SK-N-SH (cell line): ENCODE data around the gene GPC2. TPM values are rescaled to one million over a fixed set of nuclear protein-coding genes. Genes with fewer than 3 reads are reported as not detected.

Source experiments
- CTCF ChIA-PET: fragments of 300-600, 350-600 bp; formaldehyde crosslinking; extraction: SDS; loops from one replicate; lab custom pipeline; 2021; lab: Yijun Ruan, JAX
- POLR2A ChIA-PET: fragments of 350-600 bp; sonication (Branson Sonifier 250); formaldehyde crosslinking; extraction: SDS; loops from one replicate; lab custom pipeline; 2020; ENCODE audit warnings: antibody characterized with exemption, inconsistent platforms; lab: Yijun Ruan, JAX
- DNase-seq: peaks from one replicate; pipeline ENCODE4 v3.0.0; 2012
- H2AFZ ChIP-seq: fragments of 200-600 bp; sonication (generic); 2 replicates; pipeline ENCODE4 v1.8.1; 2016; ENCODE audit warnings: antibody characterized with exemption, mild to moderate bottlenecking, low read depth
- H3F3A ChIP-seq: fragments of 200-600 bp; sonication (generic); replicated peaks from 2 replicates; pipeline ENCODE3; 2016; ENCODE audit warnings: antibody characterized with exemption, mild to moderate bottlenecking; ENCODE audit not compliant: insufficient read depth
- H3K27ac ChIP-seq, 2 experiments: fragments of 200-500 bp in 1 of 2; fragments of 200-600 bp in 1 of 2; sonication (Bioruptor generic) in 1 of 2; sonication (generic), shearing (Covaris generic) in 1 of 2; 2 replicates each; pipeline versions ENCODE4 v1.5.1 to v1.6.1; 2014 to 2016; ENCODE audit warnings: low read depth in 2 of 2, inconsistent platforms in 1 of 2, low read length in 1 of 2, mild to moderate bottlenecking in 1 of 2, mixed read lengths in 1 of 2
- H3K27me3 ChIP-seq: fragments of 200-600 bp; sonication (generic), shearing (Covaris generic); 2 replicates; pipeline ENCODE4 v1.6.1; 2016; ENCODE audit warnings: mixed run types; ENCODE audit not compliant: insufficient read depth
- H3K36me3 ChIP-seq, 2 experiments: fragments of 200-500 bp in 1 of 2; fragments of 200-600 bp in 1 of 2; sonication (Bioruptor generic) in 1 of 2; sonication (generic) in 1 of 2; replicated peaks in 1 of 2; 2 replicates each; pipeline versions ENCODE3 to v1.5.1; 2014 to 2016; ENCODE audit warnings: low read length in 1 of 2, mild to moderate bottlenecking in 1 of 2; ENCODE audit not compliant: insufficient read depth in 2 of 2, control insufficient read depth in 1 of 2
- H3K4me1 ChIP-seq, 2 experiments: fragments of 200-500 bp in 1 of 2; fragments of 200-600 bp in 1 of 2; sonication (Bioruptor generic) in 1 of 2; sonication (generic), shearing (Covaris generic) in 1 of 2; 2 replicates each; pipeline versions ENCODE4 v1.5.1 to v1.6.1; 2014 to 2016; ENCODE audit warnings: low read depth in 1 of 2, low read length in 1 of 2, mixed run types in 1 of 2; ENCODE audit not compliant: insufficient read depth in 2 of 2, control insufficient read depth in 1 of 2
- H3K4me2 ChIP-seq: fragments of 200-600 bp; sonication (generic), shearing (Covaris generic); 2 replicates; pipeline ENCODE4 v1.6.1; 2017; ENCODE audit warnings: mixed run types
- H3K4me3 ChIP-seq, 2 experiments: fragments of 200-500 bp in 1 of 2; fragments of 200-600 bp in 1 of 2; sonication (Bioruptor generic) in 1 of 2; sonication (generic), shearing (Covaris generic) in 1 of 2; 2 replicates each; pipeline versions ENCODE4 v1.5.1 to v1.8.1; 2014 to 2016; ENCODE audit warnings: low read depth in 2 of 2, inconsistent platforms in 1 of 2, low read length in 1 of 2, mild to moderate bottlenecking in 1 of 2, mixed read lengths in 1 of 2, moderate library complexity in 1 of 2
- H3K79me2 ChIP-seq: fragments of 200-600 bp; sonication (generic); 2 replicates; pipeline ENCODE4 v1.8.1; 2017; ENCODE audit warnings: mild to moderate bottlenecking; ENCODE audit not compliant: insufficient read depth
- H3K9ac ChIP-seq: fragments of 200-600 bp; sonication (generic); 2 replicates; pipeline ENCODE4 v1.6.1; 2017; ENCODE audit warnings: mixed run types
- H3K9me2 ChIP-seq: fragments of 200-600 bp; sonication (generic); 2 replicates; pipeline ENCODE4 v1.6.1; 2017; ENCODE audit warnings: mixed run types
- H3K9me3 ChIP-seq: fragments of 200-600 bp; sonication (generic); 2 replicates; pipeline ENCODE4 v1.6.1; 2017; ENCODE audit warnings: mixed run types, mild to moderate bottlenecking, moderate library complexity
- H4K20me1 ChIP-seq: fragments of 200-600 bp; sonication (generic); 2 replicates; pipeline ENCODE4 v1.6.1; 2017; ENCODE audit warnings: mild to moderate bottlenecking, mixed run types; ENCODE audit not compliant: insufficient read depth
- CHD2 ChIP-seq: fragments of 150-350 bp; IDR thresholded peaks from 2 replicates; pipeline ENCODE4 v1.6.1; 2018; ENCODE audit warnings: low read length; ENCODE audit not compliant: partially characterized antibody
- CTCF ChIP-seq: fragments of 200-600 bp; sonication (generic); IDR thresholded peaks from 2 replicates; pipeline ENCODE4 v1.6.1; 2017; ENCODE audit warnings: antibody characterized with exemption, mild to moderate bottlenecking, moderate library complexity
- EP300 ChIP-seq, 2 experiments: IDR thresholded peaks; 2 replicates each; pipeline versions ENCODE4 v1.4.0 to v1.6.1; 2012; ENCODE audit warnings: borderline replicate concordance in 1 of 2, low read depth in 1 of 2, low read length in 1 of 2
- EZH2phosphoT487 ChIP-seq: fragments of 200-600 bp; sonication (generic); IDR thresholded peaks from 2 replicates; pipeline ENCODE4 v1.6.1; 2017; ENCODE audit warnings: low read depth, mixed run types, mild to moderate bottlenecking, antibody characterized with exemption, moderate library complexity, borderline replicate concordance
- FOXJ3 ChIP-seq: sonication (generic); formaldehyde crosslinking; IDR thresholded peaks from 2 replicates; pipeline ENCODE4 v1.5.1; 2020; ENCODE audit warnings: mild to moderate bottlenecking, missing genetic modification reagents
- FOXM1 ChIP-seq: IDR thresholded peaks from 2 replicates; pipeline ENCODE4 v1.4.0; 2012; ENCODE audit warnings: low read depth, mild to moderate bottlenecking
- GATA2 ChIP-seq: sonication (generic); formaldehyde crosslinking; IDR thresholded peaks from 2 replicates; pipeline ENCODE4 v1.5.0; 2020; ENCODE audit warnings: mild to moderate bottlenecking, missing genetic modification reagents
- JUND ChIP-seq: IDR thresholded peaks from 2 replicates; pipeline ENCODE4 v1.4.0; 2012
- MAX ChIP-seq: IDR thresholded peaks from 2 replicates; pipeline ENCODE4 v1.4.0; 2012; ENCODE audit warnings: low read depth
- MXI1 ChIP-seq: IDR thresholded peaks from 2 replicates; pipeline ENCODE4 v1.6.1; 2012; ENCODE audit warnings: mild to moderate bottlenecking, low read depth, low read length, improper control_type of control experiment
- NFIC ChIP-seq: IDR thresholded peaks from 2 replicates; pipeline ENCODE4 v1.4.0; 2012; ENCODE audit warnings: borderline replicate concordance
- NRF1 ChIP-seq: IDR thresholded peaks from 2 replicates; pipeline ENCODE4 v1.6.1; 2012; ENCODE audit warnings: low read depth, mild to moderate bottlenecking, low read length
- RAD21 ChIP-seq: IDR thresholded peaks from 2 replicates; pipeline ENCODE4 v1.6.1; 2012; ENCODE audit warnings: mild to moderate bottlenecking, low read length
- RCOR1 ChIP-seq: fragments of 150-350 bp; IDR thresholded peaks from 2 replicates; pipeline ENCODE4 v1.6.1; 2017; ENCODE audit warnings: antibody characterized with exemption, low read length
- RFX5 ChIP-seq: IDR thresholded peaks from 2 replicates; pipeline ENCODE4 v1.6.1; 2012; ENCODE audit warnings: mild to moderate bottlenecking, improper control_type of control experiment, low read length
- RXRA ChIP-seq: IDR thresholded peaks from 2 replicates; pipeline ENCODE4 v1.4.0; 2012; ENCODE audit warnings: low read depth, mild to moderate bottlenecking, borderline replicate concordance
- SIN3A ChIP-seq: IDR thresholded peaks from 2 replicates; pipeline ENCODE4 v1.6.1; 2012; ENCODE audit warnings: low read depth, mild to moderate bottlenecking, low read length, moderate library complexity, borderline replicate concordance
- SMC3 ChIP-seq: IDR thresholded peaks from 2 replicates; pipeline ENCODE4 v1.6.1; 2012; ENCODE audit warnings: low read depth, low read length, improper control_type of control experiment
- TEAD4 ChIP-seq: IDR thresholded peaks from 2 replicates; pipeline ENCODE4 v1.4.0; 2012; ENCODE audit warnings: mild to moderate bottlenecking, borderline replicate concordance; ENCODE audit not compliant: insufficient read depth
- ZBTB33 ChIP-seq: IDR thresholded peaks from 2 replicates; pipeline ENCODE4 v1.4.0; 2012; ENCODE audit warnings: low read depth, borderline replicate concordance
- WGBS: methylation state at CpG from one replicate; pipeline ENCODE4 v1.1.6; 2017; ENCODE audit warnings: low lambda C conversion rate; 5-methylcytosine and 5-hydroxymethylcytosine counted together
- polyA plus RNA-seq, 3 experiments: library from polyadenylated mRNA; depleted of rRNA; stranded (reverse); fragments of >200 nt; gene quantifications; 2 replicates each; pipeline ENCODE4 v1.2.3, GENCODE V29; 2012

The GPC2 gene
- polyA plus RNA-seq, 1 of the 3 experiments (the other 2 are of a cell fraction): 12.9 TPM

- no peak for DNase-seq
- H3K27ac ChIP-seq: no peak overlapping the region
- H3K4me1 ChIP-seq: peaks cover 0 to 6% of the 10 kb centered on the region in 2 experiments; a peak in 1 of 4 replicates
- H3K4me2 ChIP-seq: no peak overlapping the region
- ChIA-PET POLR2A (no interaction called here), CTCF (no interaction called here)
- H2AFZ ChIP-seq: 0 out of 2 replicates have a peak overlapping the region, but pooled peaks have one; percentile 10
- no peaks in the 10 kb centered on the region for H3K27me3 ChIP-seq
- H3K9ac ChIP-seq: no peak overlapping the region
- H4K20me1 ChIP-seq: no peaks in the 10 kb centered on the region
- no peaks in the 10 kb centered on the region for H3K36me3 ChIP-seq
- H3F3A ChIP-seq: peaks cover 4% of the 10 kb centered on the region
- TF ChIP-seq ZBTB33: no peak
- TF ChIP-seq RCOR1: no peak
- TF ChIP-seq SMC3: no peak
- TF ChIP-seq MAX: no peak
- TF ChIP-seq TEAD4: no peak
- no peak for TF ChIP-seq GATA2 (CRISPR knock-in tag)
- no peak for TF ChIP-seq RFX5
- TF ChIP-seq NFIC: no peak
- no peak for TF ChIP-seq JUND
- no peak for TF ChIP-seq RAD21
- no peak for TF ChIP-seq FOXM1
- no peak for TF ChIP-seq EZH2phosphoT487
- TF ChIP-seq CTCF: no peak
- no peak for TF ChIP-seq SIN3A
- no peak for TF ChIP-seq RXRA
- no peak for TF ChIP-seq MXI1
- no peak for TF ChIP-seq CHD2
- no peak for TF ChIP-seq EP300 (IDR thresholded peaks at IDR 0.05; ENCODE audit: borderline replicate concordance in 1 of 2, low read depth in 1 of 2, low read length in 1 of 2)
- TF ChIP-seq NRF1: no peak
- no peak for TF ChIP-seq FOXJ3
- H3K9me2 ChIP-seq: no peaks in the 10 kb centered on the region
- H3K9me3 ChIP-seq: no peaks in the 10 kb centered on the region
- H3K4me3 ChIP-seq: no peak overlapping the region
- WGBS: 83% methylated on average over 2 of the region's 2 CpGs
- H3K79me2 ChIP-seq: no peaks in the 10 kb centered on the region
Observed at GRCh38 chr7:100191775-100192174, 14.6 kb upstream of the GPC2 start.
